AG10803 (cell line): Measurements from ENCODE around the gene RSPH1.

Experiments
- DNase-seq: peaks from one replicate; pipeline ENCODE4 v3.0.0; 2010; ENCODE audit warnings: low read depth
- H3K4me3 ChIP-seq: 2 replicates; pipeline ENCODE4 v1.5.1; 2011; ENCODE audit warnings: mild to moderate bottlenecking, low read length, control low read depth
- TF ChIP-seq, protein P1 (sequence below): conservative IDR thresholded peaks from 2 replicates; pipeline ENCODE4 v1.5.1; 2011; ENCODE audit warnings: mild to moderate bottlenecking, low read length, control low read depth, inconsistent platforms

The RSPH1 gene

DNA sequence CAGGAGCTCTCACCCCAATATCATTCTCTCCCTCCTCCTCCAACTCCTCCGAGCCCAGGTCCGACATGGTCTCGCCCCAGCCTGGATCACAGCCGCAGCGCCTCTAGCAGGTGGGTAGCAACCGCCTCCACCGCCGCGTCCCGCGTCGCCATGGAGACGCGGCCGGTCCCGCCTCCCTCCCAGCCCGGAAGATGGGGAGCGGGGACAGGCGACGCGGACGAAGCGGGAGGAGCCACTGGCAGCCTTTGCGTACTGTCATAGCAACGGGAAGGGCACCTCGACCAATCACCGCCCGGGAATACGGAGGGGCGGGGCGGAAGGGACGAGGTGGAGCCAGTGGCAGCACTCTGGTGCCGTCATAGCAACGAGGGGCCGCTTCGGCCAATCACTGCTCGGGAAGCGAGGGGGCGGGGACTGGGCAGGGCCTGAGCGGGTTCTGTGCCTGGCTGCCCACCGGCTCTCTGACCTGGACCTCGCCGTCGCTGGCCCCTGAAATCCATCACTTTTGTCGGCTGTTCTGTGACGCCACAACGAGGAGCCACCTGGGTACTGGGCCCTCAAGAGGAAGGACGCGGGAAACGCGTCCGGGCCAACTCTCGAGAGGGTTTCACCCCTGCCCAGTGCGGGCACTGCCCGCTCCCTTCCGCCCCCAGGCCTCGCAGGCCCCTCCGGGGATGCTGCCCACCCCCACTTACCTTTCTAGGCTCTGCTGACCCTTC lies at the start of gene RSPH1:
TSS of gene RSPH1 (minus strand) at position 105 of the 719 bp plus-strand sequence. CDS start at position 67, 38 bp downstream.
- DNase-seq, result peak; percentile 96
- TF ChIP-seq, protein P1, sequence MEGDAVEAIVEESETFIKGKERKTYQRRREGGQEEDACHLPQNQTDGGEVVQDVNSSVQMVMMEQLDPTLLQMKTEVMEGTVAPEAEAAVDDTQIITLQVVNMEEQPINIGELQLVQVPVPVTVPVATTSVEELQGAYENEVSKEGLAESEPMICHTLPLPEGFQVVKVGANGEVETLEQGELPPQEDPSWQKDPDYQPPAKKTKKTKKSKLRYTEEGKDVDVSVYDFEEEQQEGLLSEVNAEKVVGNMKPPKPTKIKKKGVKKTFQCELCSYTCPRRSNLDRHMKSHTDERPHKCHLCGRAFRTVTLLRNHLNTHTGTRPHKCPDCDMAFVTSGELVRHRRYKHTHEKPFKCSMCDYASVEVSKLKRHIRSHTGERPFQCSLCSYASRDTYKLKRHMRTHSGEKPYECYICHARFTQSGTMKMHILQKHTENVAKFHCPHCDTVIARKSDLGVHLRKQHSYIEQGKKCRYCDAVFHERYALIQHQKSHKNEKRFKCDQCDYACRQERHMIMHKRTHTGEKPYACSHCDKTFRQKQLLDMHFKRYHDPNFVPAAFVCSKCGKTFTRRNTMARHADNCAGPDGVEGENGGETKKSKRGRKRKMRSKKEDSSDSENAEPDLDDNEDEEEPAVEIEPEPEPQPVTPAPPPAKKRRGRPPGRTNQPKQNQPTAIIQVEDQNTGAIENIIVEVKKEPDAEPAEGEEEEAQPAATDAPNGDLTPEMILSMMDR, result no peak
- peak within 1 kb of the TSS; percentile 75 for H3K4me3 ChIP-seq

- no peak overlapping the region for H3K4me3 ChIP-seq
- DNase-seq, result no peak
- TF ChIP-seq, protein P1, result no peak
Observed at GRCh38 chr21:42545745-42546144, 49.7 kb upstream of the RSPH1 start.

DNA sequence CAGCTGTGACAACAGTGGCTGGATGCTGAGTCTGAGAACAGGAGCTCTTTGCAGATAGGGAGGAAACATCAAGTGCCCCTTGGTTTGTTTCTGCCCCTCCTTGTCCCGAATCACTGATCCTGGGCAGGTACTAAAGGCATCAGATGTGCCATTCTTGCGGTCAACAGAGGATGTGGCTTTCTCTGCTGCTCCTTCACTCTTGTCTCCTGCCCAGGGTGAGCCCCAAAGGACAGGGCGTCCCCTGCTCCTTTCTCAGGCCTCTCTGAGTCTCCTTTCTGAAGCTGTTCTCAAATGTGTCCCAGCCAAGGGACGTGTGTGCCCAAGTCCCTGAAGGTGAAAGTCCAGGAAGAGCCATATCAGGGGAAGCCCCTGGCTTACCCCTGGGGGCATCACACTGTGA lies 49.3 kb upstream of the RSPH1 start:
- DNase-seq, result no peak
- TF ChIP-seq, protein P1, result no peak
- no peak overlapping the region for H3K4me3 ChIP-seq

DNA sequence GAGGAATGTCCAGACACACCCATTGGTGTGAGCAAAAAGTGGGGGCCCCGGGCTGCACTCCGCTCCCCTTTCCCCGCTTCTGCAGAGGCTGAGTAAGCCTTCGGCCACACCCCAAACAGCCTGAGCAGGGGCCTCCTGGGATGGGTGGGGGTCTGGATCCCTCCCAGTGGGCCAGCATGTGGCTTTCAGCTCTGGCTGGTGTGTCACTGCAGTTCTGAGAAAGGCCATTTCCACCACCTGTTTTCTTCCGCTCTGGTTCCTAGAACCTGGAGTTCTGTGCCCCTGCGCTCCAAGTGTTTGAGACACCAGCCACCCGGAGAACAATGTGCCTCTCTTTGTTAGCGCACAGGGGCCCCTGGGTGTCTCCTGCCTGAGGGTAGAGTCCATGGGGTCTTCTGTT lies 48.5 kb upstream of the RSPH1 start:
- TF ChIP-seq, protein P1, result no peak
- no peak for DNase-seq
- no peak overlapping the region for H3K4me3 ChIP-seq

- no peak overlapping the region for H3K4me3 ChIP-seq
- TF ChIP-seq, protein P1, result no peak
- no peak for DNase-seq
Observed at GRCh38 chr21:42543106-42543847, 47.3 kb upstream of the RSPH1 start.

DNA sequence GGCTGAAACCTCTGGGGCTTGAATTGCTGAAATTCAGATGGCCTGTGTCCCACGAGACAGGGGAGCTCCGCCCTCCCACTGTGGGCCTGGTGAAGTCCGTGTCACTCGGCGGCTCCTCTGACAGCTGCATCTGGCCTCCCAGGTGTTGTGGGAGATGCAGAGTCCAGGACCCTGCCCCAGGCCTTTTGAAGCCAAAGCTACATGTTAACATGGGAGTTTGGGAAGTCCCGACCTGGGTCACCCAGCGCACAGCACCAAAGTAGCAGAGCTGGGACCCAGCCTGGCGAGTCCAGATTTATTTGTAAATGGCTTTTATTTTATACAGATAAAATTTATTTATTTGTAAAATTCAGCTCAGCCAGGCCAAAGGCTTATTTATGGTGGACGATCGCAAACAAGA lies 46.6 kb upstream of the RSPH1 start:
- no peak overlapping the region for H3K4me3 ChIP-seq
- DNase-seq, result no peak
- TF ChIP-seq, protein P1, result no peak

- no peak overlapping the region for H3K4me3 ChIP-seq
- DNase-seq, result no peak
- TF ChIP-seq, protein P1, result no peak
Observed at GRCh38 chr21:42542196-42542595, 46.2 kb upstream of the RSPH1 start.
